Hepatocyte (in vitro differentiated cells): Measurements from ENCODE around the gene SUGCT. TPM values are rescaled to one million over a fixed set of nuclear protein-coding genes. Genes with fewer than 3 reads are reported as not detected.

Source experiments
- DNase-seq: peaks from one replicate; pipeline ENCODE4 v3.0.0-alpha.2; 2016; ENCODE audit warnings: low spot score
- H2AFZ ChIP-seq: fragments of 200-600 bp; sonication (generic); 2 replicates; pipeline ENCODE4 v1.6.0; 2016; ENCODE audit warnings: antibody characterized with exemption, mild to moderate bottlenecking
- H3K27ac ChIP-seq: fragments of 200-600 bp; sonication (generic); 2 replicates; pipeline ENCODE4 v1.5.1; 2016; ENCODE audit warnings: mild to moderate bottlenecking
- H3K27me3 ChIP-seq: fragments of 200-600 bp; sonication (generic); 2 replicates; pipeline ENCODE4 v1.6.1; 2016
- H3K36me3 ChIP-seq: fragments of 200-600 bp; sonication (generic); replicated peaks from 2 replicates; pipeline ENCODE4 v1.5.1; 2016; ENCODE audit warnings: low read depth; ENCODE audit not compliant: insufficient read depth
- H3K4me1 ChIP-seq: fragments of 200-600 bp; sonication (generic); 2 replicates; pipeline ENCODE4 v1.5.1; 2016; ENCODE audit warnings: mild to moderate bottlenecking, moderate library complexity; ENCODE audit not compliant: insufficient read depth
- H3K4me2 ChIP-seq: fragments of 200-600 bp; sonication (generic); 2 replicates; pipeline ENCODE4 v1.6.0; 2016
- H3K4me3 ChIP-seq: fragments of 200-600 bp; sonication (generic); 2 replicates; pipeline ENCODE4 v1.5.1; 2016; ENCODE audit warnings: mild to moderate bottlenecking
- H3K79me2 ChIP-seq: fragments of 200-600 bp; sonication (generic); 2 replicates; pipeline ENCODE4 v1.6.0; 2017; ENCODE audit warnings: mild to moderate bottlenecking
- H3K9me2 ChIP-seq: fragments of 200-600 bp; sonication (generic); replicated peaks from 2 replicates; pipeline ENCODE4 v1.6.0; 2017; ENCODE audit warnings: mild to moderate bottlenecking; ENCODE audit not compliant: insufficient read depth
- H3K9me3 ChIP-seq: fragments of 200-600 bp; sonication (generic); 2 replicates; pipeline ENCODE4 v1.5.1; 2016; ENCODE audit warnings: low read depth, mild to moderate bottlenecking
- H4K20me1 ChIP-seq: fragments of 200-600 bp; sonication (generic); 2 replicates; pipeline ENCODE4 v1.6.0; 2016; ENCODE audit warnings: mild to moderate bottlenecking; ENCODE audit not compliant: insufficient read depth, poor library complexity, severe bottlenecking
- EZH2 ChIP-seq: fragments of 200-600 bp; sonication (generic); IDR thresholded peaks from 2 replicates; pipeline ENCODE4 v1.6.1; 2016; ENCODE audit warnings: antibody characterized with exemption, mild to moderate bottlenecking, borderline replicate concordance
- EZH2phosphoT487 ChIP-seq: fragments of 200-600 bp; sonication (generic); IDR thresholded peaks from one replicate; pipeline ENCODE4 v1.6.1; 2018; ENCODE audit warnings: antibody characterized with exemption, mild to moderate bottlenecking, low read depth, moderate library complexity; ENCODE audit not compliant: unreplicated experiment, severe bottlenecking
- WGBS: methylation state at CpG from one replicate; pipeline ENCODE4 v1.1.6; 2016; ENCODE audit warnings: low lambda C conversion rate; ENCODE audit errors: missing lambda C conversion rate; 5-methylcytosine and 5-hydroxymethylcytosine counted together
- polyA plus RNA-seq: library from polyadenylated mRNA; unstranded; fragments of >200 nt; fragmentation: Nextera tagmentation; extraction: Ambion mirVana; gene quantifications from 2 replicates; pipeline ENCODE4 v1.2.1, GENCODE V29; 2016
- total RNA-seq: library from RNA; depleted of rRNA; stranded (reverse); fragments of >200 nt; gene quantifications from 2 replicates; pipeline ENCODE4 v1.2.3, GENCODE V29; 2014
- TF ChIP-seq, protein P1 (sequence below): fragments of 200-600 bp; sonication (generic); IDR thresholded peaks from 2 replicates; pipeline ENCODE4 v1.5.1; 2016; ENCODE audit warnings: antibody characterized with exemption, mild to moderate bottlenecking; ENCODE audit not compliant: poor library complexity

Gene SUGCT
- total and polyA plus RNA-seq, 2 experiments from 2014 or later, result 5.1 to 12.0 TPM

DNA sequence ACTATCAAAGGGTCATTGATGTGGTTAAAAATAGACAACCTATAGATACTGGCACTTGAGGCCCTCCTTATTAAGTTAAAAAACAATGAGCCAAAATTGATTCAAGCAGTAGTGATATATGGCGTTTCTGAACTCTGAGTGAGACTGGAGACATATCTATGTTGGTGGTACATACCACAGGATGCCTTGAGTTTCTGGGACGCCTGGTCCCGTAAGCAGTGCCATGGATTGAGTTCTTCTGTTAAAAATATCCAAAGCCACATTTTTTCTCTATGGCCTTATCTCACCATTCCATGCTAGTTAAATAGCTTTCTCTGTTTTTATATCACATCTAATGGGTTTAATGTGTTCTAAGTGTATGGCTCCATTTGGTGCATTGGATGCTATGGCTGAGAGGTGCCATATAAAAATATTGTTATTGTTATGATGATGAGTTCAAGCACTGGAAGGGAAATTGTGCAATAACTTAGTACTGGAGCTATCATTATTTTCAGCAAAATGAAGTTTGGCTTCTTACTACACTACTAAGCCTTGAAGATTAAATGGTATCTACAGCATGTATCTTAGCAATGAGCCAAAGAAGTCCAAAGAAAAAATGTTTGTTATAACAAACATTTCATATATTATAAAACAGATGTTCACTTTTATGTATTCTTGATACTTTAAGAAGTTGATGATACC, 713.9 kb downstream of the SUGCT start:
- 86% methylated on average over 3 of the region's 3 CpGs for WGBS
- H3K79me2 ChIP-seq, result no peaks in the 10 kb centered on the region
- H3K36me3 ChIP-seq, result no peaks in the 10 kb centered on the region
- no peak overlapping the region for H3K27ac ChIP-seq
- H3K9me2 ChIP-seq, result no peaks in the 10 kb centered on the region
- no peaks in the 10 kb centered on the region for H3K9me3 ChIP-seq
- H3K4me1 ChIP-seq, result no peaks in the 10 kb centered on the region
- no peak overlapping the region for H3K4me2 ChIP-seq
- H4K20me1 ChIP-seq, result no peaks in the 10 kb centered on the region
- H3K4me3 ChIP-seq, result no peak overlapping the region
- TF ChIP-seq, protein P1, sequence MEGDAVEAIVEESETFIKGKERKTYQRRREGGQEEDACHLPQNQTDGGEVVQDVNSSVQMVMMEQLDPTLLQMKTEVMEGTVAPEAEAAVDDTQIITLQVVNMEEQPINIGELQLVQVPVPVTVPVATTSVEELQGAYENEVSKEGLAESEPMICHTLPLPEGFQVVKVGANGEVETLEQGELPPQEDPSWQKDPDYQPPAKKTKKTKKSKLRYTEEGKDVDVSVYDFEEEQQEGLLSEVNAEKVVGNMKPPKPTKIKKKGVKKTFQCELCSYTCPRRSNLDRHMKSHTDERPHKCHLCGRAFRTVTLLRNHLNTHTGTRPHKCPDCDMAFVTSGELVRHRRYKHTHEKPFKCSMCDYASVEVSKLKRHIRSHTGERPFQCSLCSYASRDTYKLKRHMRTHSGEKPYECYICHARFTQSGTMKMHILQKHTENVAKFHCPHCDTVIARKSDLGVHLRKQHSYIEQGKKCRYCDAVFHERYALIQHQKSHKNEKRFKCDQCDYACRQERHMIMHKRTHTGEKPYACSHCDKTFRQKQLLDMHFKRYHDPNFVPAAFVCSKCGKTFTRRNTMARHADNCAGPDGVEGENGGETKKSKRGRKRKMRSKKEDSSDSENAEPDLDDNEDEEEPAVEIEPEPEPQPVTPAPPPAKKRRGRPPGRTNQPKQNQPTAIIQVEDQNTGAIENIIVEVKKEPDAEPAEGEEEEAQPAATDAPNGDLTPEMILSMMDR, result no peak
- TF ChIP-seq EZH2phosphoT487, result no peak
- no peak for TF ChIP-seq EZH2
- no peak for DNase-seq
- no peak overlapping the region for H2AFZ ChIP-seq
- H3K27me3 ChIP-seq, result no peaks in the 10 kb centered on the region

DNA sequence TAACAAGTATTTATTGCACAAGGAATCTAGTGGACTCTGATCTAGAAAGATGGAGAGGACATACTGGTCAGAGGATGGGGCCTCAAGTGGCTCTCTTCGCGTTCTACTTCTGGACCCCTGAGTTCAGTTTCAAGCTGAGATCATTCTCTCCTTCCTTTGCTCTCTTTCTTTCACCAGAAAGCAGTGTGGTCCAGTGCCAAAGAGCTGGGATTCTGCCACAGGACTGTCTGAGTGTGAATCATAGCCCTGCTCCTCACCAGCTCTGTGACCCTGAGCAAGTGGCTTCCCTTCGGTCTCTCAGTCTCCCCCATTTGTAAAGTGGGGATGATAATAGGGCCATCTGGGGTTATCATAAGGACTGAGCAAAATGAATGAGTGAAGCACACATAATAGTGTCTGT, 715.2 kb downstream of the SUGCT start:
- Histone ChIP-seq H3K4me3 (no peak overlapping the region), H2AFZ (no peak overlapping the region), H3K27ac (no peak overlapping the region), H3K36me3 (no peaks in the 10 kb centered on the region), H3K79me2 (no peaks in the 10 kb centered on the region), H3K9me3 (no peaks in the 10 kb centered on the region), H3K4me2 (no peak overlapping the region), H4K20me1 (no peaks in the 10 kb centered on the region), H3K27me3 (no peaks in the 10 kb centered on the region), H3K9me2 (no peaks in the 10 kb centered on the region), H3K4me1 (no peaks in the 10 kb centered on the region)
- TF ChIP-seq, protein P1, result no peak
- TF ChIP-seq EZH2phosphoT487 (no peak), EZH2 (no peak)
- 95% methylated on average over 3 of the region's 3 CpGs for WGBS
- DNase-seq, result no peak

DNA sequence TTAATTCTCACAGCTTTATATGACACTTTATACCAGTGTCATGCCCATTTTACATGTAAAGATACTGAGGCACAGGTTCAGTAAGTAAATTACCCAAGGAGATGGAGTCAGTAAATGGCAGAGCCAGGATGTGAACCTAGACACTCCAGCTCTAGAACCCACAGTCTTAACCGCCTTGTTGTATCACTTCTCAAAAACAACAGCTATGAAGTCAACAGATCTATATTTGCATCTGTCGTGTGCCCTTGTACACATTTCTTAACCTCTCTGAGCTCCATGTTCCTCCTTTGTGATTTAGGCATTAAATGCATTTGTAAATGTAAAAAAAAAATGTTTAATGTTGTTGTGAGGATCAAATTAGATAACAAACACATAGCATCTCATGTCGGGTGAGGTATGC, 716.2 kb downstream of the SUGCT start:
- Histone ChIP-seq H3K27ac (no peak overlapping the region), H3K4me1 (no peaks in the 10 kb centered on the region), H2AFZ (no peak overlapping the region), H3K36me3 (no peaks in the 10 kb centered on the region), H3K9me3 (no peaks in the 10 kb centered on the region), H3K9me2 (no peaks in the 10 kb centered on the region), H4K20me1 (no peaks in the 10 kb centered on the region), H3K4me2 (no peak overlapping the region), H3K27me3 (no peaks in the 10 kb centered on the region), H3K79me2 (no peaks in the 10 kb centered on the region), H3K4me3 (no peak overlapping the region)
- DNase-seq, result no peak
- no peak for TF ChIP-seq EZH2
- TF ChIP-seq, protein P1, result no peak
- TF ChIP-seq EZH2phosphoT487, result no peak
- 93% methylated on average over 3 of the region's 3 CpGs for WGBS
